ENCODE data around the gene CYB5D1.

CYB5D1 gene

DNA sequence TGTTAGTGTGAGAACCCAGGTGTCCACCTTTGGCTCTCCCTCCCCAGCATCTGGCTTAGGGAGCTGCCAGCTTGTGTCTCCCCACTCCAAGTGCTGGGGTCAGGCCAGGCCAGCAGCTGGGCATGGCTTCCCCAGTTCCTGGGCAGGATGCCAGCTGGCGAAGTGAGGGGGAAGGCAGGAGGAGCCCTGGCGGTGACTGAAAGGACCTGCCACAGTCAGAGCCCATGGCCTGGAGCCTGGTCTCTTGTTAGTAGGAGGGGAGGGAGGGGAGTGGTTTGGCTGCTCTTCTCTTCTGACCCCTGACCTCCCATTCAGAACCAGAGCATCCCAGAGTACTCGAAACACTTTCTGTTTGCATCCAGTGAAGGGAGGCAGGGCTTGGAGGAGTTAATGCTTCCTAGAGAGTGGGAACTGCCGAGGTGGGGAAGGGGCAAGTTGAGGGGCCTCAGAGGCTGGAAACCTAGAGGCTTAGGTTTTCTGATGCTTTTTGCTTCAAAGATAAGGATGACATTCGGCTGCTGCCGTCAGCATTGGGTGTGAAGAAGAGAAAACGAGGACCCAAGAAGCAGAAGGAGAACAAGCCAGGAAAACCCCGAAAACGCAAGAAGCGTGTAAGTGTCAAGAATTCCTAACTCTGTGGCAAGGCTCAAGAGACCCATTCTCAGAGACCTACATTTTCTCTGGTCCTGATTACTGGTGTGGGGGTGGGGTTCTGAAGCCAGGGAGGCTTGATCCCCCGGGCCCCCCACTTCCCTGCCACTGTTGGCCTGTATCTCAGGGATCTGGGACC is 31.6 kb downstream of the CYB5D1 start:
- TF ChIP-seq, protein P1, sequence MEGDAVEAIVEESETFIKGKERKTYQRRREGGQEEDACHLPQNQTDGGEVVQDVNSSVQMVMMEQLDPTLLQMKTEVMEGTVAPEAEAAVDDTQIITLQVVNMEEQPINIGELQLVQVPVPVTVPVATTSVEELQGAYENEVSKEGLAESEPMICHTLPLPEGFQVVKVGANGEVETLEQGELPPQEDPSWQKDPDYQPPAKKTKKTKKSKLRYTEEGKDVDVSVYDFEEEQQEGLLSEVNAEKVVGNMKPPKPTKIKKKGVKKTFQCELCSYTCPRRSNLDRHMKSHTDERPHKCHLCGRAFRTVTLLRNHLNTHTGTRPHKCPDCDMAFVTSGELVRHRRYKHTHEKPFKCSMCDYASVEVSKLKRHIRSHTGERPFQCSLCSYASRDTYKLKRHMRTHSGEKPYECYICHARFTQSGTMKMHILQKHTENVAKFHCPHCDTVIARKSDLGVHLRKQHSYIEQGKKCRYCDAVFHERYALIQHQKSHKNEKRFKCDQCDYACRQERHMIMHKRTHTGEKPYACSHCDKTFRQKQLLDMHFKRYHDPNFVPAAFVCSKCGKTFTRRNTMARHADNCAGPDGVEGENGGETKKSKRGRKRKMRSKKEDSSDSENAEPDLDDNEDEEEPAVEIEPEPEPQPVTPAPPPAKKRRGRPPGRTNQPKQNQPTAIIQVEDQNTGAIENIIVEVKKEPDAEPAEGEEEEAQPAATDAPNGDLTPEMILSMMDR (conservative IDR thresholded peaks at IDR 0.05; ENCODE audit: low read depth, low read length) = peak; percentile 55
- H3K4me3 ChIP-seq (ENCODE audit: low read length) = peak overlapping the region; percentile 5

DNA sequence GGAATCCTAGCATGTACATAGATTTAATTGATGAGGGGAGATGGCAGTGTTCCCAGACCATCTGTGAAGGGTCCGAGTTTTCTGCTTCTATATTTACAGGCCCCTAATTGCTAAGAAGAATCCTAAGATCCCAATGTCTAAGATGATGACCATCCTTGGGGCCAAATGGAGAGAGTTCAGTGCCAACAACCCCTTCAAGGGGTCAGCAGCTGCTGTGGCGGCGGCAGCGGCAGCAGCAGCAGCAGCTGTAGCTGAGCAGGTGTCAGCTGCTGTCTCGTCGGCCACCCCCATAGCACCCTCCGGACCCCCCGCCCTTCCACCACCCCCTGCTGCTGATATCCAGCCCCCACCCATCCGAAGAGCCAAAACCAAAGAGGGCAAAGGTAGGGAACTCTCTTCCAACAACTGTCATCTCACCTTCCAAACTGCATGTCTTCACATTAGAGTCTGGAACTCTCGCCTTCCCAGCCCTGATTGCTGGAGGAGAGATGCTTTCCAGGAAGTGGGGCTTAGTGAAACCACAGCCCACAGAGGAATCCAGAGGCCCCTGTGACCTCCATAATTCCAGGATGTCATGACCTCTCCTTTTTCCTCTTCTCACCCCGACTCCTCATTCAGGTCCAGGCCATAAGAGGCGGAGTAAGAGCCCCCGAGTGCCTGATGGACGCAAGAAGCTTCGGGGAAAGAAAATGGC is 35.5 kb downstream of the CYB5D1 start:
- DNase-seq (ENCODE audit: low read depth) = no peak
- TF ChIP-seq, protein P1 (conservative IDR thresholded peaks at IDR 0.05; ENCODE audit: low read depth, low read length) = no peak
- H3K4me3 ChIP-seq (ENCODE audit: low read length) = no peak overlapping the region

More for the DNA sequence above, 31.6 kb downstream of the CYB5D1 start:
- peak; percentile 83 for DNase-seq (ENCODE audit: low read depth)

DNA sequence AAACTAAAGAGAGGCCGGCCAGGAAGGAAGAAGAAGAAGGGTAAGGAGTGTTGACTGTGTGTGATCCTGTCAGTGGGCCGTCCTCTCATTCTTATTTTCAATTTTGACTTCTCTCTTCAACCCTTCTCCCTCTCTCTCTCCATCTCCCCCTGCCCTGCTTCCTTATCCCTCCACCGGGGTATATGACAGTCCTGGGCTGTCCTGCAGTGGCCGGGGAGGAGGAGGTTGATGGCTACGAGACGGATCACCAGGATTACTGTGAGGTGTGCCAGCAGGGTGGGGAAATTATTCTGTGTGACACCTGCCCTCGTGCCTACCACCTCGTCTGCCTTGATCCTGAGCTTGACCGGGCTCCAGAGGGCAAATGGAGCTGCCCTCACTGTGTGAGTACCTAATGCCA is 36.4 kb downstream of the CYB5D1 start:
- TF ChIP-seq, protein P1 (conservative IDR thresholded peaks at IDR 0.05; ENCODE audit: low read depth, low read length) = no peak
- no peak for DNase-seq (ENCODE audit: low read depth)
- no peak overlapping the region for H3K4me3 ChIP-seq (ENCODE audit: low read length)

DNA sequence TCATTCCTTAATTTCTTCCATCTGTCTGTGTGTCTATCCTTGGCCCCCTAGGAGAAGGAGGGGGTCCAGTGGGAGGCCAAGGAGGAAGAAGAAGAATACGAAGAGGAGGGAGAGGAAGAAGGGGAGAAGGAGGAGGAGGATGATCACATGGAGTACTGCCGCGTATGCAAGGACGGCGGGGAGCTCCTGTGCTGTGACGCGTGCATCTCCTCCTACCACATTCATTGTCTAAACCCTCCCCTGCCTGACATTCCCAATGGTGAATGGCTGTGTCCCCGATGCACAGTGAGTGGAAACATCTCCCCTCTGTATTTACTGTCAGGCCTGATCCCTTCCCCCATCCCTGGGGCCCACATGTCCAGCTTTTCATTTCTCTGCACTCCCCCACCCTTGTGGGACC is 37.1 kb downstream of the CYB5D1 start:
- no peak for DNase-seq (ENCODE audit: low read depth)
- no peak overlapping the region for H3K4me3 ChIP-seq (ENCODE audit: low read length)
- TF ChIP-seq, protein P1 (conservative IDR thresholded peaks at IDR 0.05; ENCODE audit: low read depth, low read length) = no peak

DNA sequence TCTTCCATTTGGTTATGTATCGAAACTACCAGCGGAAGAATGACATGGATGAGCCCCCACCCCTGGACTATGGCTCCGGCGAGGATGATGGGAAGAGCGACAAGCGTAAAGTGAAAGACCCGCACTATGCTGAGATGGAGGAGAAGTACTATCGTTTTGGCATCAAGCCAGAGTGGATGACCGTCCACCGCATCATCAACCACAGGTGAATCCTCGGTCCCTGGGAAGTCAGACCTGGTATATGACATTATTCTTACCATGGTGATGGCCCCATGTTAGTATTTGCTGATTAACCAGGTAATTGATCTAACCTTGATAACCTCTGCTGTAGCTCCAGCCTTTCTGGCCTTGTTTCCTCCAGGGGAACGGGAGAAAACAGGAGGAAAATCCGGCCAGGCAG is 39.3 kb downstream of the CYB5D1 start:
- no peak for DNase-seq (ENCODE audit: low read depth)
- H3K4me3 ChIP-seq (ENCODE audit: low read length) = no peak overlapping the region
- TF ChIP-seq, protein P1 (conservative IDR thresholded peaks at IDR 0.05; ENCODE audit: low read depth, low read length) = no peak

DNA sequence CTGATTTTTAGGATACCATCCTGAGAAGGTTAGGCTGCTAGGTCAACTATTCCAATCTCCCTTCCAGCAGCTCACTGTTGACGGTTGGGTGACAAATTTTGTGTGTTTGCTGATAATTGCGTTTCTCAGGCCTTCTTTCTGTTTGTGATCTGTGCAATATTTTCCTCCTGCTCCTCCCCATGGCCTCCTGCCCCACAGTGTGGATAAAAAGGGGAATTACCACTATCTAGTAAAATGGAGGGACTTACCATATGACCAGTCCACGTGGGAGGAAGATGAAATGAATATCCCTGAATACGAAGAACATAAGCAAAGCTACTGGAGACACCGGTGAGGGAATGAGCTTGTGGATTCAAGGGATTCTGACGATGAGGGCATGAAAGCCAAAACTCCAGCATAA is 40.0 kb downstream of the CYB5D1 start:
- DNase-seq (ENCODE audit: low read depth) = no peak
- H3K4me3 ChIP-seq (ENCODE audit: low read length) = no peak overlapping the region
- TF ChIP-seq, protein P1 (conservative IDR thresholded peaks at IDR 0.05; ENCODE audit: low read depth, low read length) = peak; percentile 53
